ENCODE measurements around the gene CNOT3. TPM values are rescaled to one million over a fixed set of nuclear protein-coding genes. Genes with fewer than 3 reads are reported as not detected.

CNOT3 gene
- total and polyA plus RNA-seq, 2 of the 13 experiments (the other 11 are each of a cell fraction or from before 2014, with no cell fraction given), result 4.3 to 5.8 TPM

DNA sequence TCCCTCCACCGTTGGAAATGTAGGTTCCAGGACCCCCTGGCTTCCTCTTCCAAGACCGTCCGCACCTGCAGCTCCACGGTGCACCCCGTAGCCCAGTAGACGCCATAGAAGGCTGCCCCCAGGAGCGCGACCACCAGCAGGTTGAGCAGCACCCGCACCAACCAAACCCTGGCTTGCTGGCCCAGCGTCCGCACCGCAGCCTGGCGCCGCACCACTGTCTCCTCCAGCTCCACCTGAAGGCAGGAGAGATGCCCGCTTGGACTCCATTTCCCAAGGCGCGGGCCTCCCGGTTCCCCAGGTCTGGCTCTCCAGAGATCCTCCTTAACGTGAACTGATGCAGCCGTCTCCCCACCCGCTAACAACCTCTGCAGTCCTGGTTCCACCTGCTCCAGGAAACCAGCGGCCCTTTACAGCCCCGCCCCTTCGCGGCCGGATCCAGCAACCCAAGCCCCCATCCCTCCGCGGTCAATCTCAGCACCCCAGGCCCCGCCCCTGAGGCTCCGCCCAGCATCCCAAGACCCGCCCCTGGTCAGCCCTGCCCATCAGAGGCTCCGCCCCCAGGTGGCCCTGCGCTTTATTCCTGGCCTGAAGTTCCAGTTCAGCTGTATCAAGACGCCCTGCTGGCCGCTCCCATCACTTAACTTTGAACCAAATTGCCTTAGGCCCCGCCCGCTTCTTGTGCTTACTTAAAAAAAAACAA is 27.0 kb downstream of the CNOT3 start:
- no peak for ATAC-seq
- H3K27me3 ChIP-seq (ENCODE audit: control insufficient read depth in 1 of 2, insufficient read depth in 2 of 2, low read length in 2 of 2), result no peaks in the 10 kb centered on the region; a peak in 1 of 5 replicates
- no peak for FAIRE-seq
- DNase-seq (ENCODE audit: low spot score), result no peak
- no TSS peak for BruUV-seq (replicated peaks)
- intact Hi-C loops (cut with micrococcal nuclease; ENCODE audit: unreplicated experiment), result no loop called here
- no peak overlapping the region for H3K4me2 ChIP-seq (ENCODE audit: low read depth, low read length)
- H3K4me3 ChIP-seq (replicated peaks in 1 of 3; ENCODE audit: insufficient read depth in 1 of 3, low read depth in 2 of 3, low read length in 3 of 3), result no peak overlapping the region
- CTCF ChIA-PET (ENCODE audit: low intra/inter-chr PET ratio, low total read pairs), result no interaction called here
- TF ChIP-seq AGO2 (optimal IDR thresholded peaks at IDR 0.05; ENCODE audit: low read depth, low read length) (peak; percentile 28), ZBTB33 (CRISPR knock-in tag; IDR thresholded peaks at IDR 0.05) (peak; percentile 67; the same call in 1 of the 2 replicates), ELF4 (CRISPR knock-in tag; IDR thresholded peaks at IDR 0.05; ENCODE audit: borderline replicate concordance) (no peak), ZNF44 (CRISPR knock-in tag; IDR thresholded peaks at IDR 0.05) (no peak)
- WGBS (ENCODE audit: low lambda C conversion rate), result 87% methylated on average over 37 of the region's 37 CpGs
- POLR2A ChIA-PET, result no interaction called here
- no peak overlapping the region for H3K27ac ChIP-seq (ENCODE audit: extremely low read length, insufficient read depth, low read length)
- no peaks in the 10 kb centered on the region for H4K20me1 ChIP-seq (ENCODE audit: insufficient read depth, low read length)
- H3K79me2 ChIP-seq (ENCODE audit: insufficient read depth, low read length), result peaks cover 3% of the 10 kb centered on the region
- H3K9me3 ChIP-seq (ENCODE audit: low read length), result no peaks in the 10 kb centered on the region
- 0 out of 2 replicates have a peak, but pooled peaks cover 5% of the 10 kb centered on the region for H3K4me1 ChIP-seq (ENCODE audit: insufficient read depth, low read length)
- H3K36me3 ChIP-seq (replicated peaks in 1 of 2; ENCODE audit: control insufficient read depth in 1 of 2, insufficient read depth in 2 of 2, low read length in 2 of 2), result no peaks in the 10 kb centered on the region
- in situ Hi-C loops (cut with HindIII; ENCODE audit: extremely low pct_ligation_motif_present, low pct_unique_long_range_greater_than_20kb), result no loop called here
- H2AFZ ChIP-seq (ENCODE audit: low read length), result no peak overlapping the region
- H3K9ac ChIP-seq (ENCODE audit: insufficient read depth, low read depth, low read length), result no peak overlapping the region

DNA sequence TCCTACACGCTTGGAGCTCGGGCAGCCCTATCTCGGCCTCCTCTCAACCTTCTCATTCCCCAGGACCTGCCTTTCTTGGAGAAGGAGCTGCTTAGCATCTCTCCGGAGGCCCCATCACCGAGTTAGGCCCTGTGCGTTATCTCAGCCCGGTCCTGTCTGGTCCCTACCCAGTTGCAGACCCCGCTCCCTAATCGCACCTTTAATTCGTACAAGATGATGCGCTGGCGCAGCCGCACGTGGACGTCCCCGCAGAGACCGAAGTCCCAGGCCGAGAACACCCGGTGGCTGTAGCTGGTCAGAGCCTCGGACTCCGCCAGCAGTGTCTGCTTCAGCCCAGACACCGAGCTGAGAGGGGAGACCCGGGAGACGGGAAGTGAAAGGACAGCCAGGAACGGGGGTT is 27.7 kb downstream of the CNOT3 start:
- H3K79me2 ChIP-seq (ENCODE audit: insufficient read depth, low read length), result peaks cover 3% of the 10 kb centered on the region
- POLR2A ChIA-PET, result interaction anchor here (1.9 kb wide), 1 partner anchor 24 kb away, joined by 4 read pairs; the partner anchor contains the start of gene MBOAT7
- H3K4me1 ChIP-seq (ENCODE audit: insufficient read depth, low read length), result 0 out of 2 replicates have a peak, but pooled peaks cover 5% of the 10 kb centered on the region
- no peaks in the 10 kb centered on the region for H4K20me1 ChIP-seq (ENCODE audit: insufficient read depth, low read length)
- intact Hi-C loops (cut with micrococcal nuclease; ENCODE audit: unreplicated experiment), result no loop called here
- no peak overlapping the region for H3K4me2 ChIP-seq (ENCODE audit: low read depth, low read length)
- CTCF ChIA-PET (ENCODE audit: low intra/inter-chr PET ratio, low total read pairs), result no interaction called here
- FAIRE-seq (no peak), DNase-seq (ENCODE audit: low spot score) (no peak), ATAC-seq (no peak)
- no peaks in the 10 kb centered on the region; a peak in 1 of 5 replicates for H3K27me3 ChIP-seq (ENCODE audit: control insufficient read depth in 1 of 2, insufficient read depth in 2 of 2, low read length in 2 of 2)
- no peaks in the 10 kb centered on the region for H3K36me3 ChIP-seq (replicated peaks in 1 of 2; ENCODE audit: control insufficient read depth in 1 of 2, insufficient read depth in 2 of 2, low read length in 2 of 2)
- in situ Hi-C loops (cut with HindIII; ENCODE audit: extremely low pct_ligation_motif_present, low pct_unique_long_range_greater_than_20kb), result no loop called here
- no peak overlapping the region for H3K4me3 ChIP-seq (replicated peaks in 1 of 3; ENCODE audit: insufficient read depth in 1 of 3, low read depth in 2 of 3, low read length in 3 of 3)
- H3K9ac ChIP-seq (ENCODE audit: insufficient read depth, low read depth, low read length), result no peak overlapping the region
- 79% methylated on average over 25 of the region's 25 CpGs for WGBS (ENCODE audit: low lambda C conversion rate)
- H2AFZ ChIP-seq (ENCODE audit: low read length), result no peak overlapping the region
- H3K9me3 ChIP-seq (ENCODE audit: low read length), result no peaks in the 10 kb centered on the region
- H3K27ac ChIP-seq (ENCODE audit: extremely low read length, insufficient read depth, low read length), result no peak overlapping the region
- BruUV-seq (replicated peaks), result no TSS peak
- TF ChIP-seq ZNF790 (CRISPR knock-in tag; IDR thresholded peaks at IDR 0.05; ENCODE audit: borderline replicate concordance), result no peak
- TF ChIP-seq, protein P1, sequence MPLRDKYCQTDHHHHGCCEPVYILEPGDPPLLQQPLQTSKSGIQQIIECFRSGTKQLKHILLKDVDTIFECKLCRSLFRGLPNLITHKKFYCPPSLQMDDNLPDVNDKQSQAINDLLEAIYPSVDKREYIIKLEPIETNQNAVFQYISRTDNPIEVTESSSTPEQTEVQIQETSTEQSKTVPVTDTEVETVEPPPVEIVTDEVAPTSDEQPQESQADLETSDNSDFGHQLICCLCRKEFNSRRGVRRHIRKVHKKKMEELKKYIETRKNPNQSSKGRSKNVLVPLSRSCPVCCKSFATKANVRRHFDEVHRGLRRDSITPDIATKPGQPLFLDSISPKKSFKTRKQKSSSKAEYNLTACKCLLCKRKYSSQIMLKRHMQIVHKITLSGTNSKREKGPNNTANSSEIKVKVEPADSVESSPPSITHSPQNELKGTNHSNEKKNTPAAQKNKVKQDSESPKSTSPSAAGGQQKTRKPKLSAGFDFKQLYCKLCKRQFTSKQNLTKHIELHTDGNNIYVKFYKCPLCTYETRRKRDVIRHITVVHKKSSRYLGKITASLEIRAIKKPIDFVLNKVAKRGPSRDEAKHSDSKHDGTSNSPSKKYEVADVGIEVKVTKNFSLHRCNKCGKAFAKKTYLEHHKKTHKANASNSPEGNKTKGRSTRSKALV (CRISPR knock-in tag; IDR thresholded peaks at IDR 0.05), result no peak
- TF ChIP-seq HOXA3 (CRISPR knock-in tag; IDR thresholded peaks at IDR 0.05), result 0 out of 2 replicates have a peak, but pooled peaks have one; percentile 13
- no peak for TF ChIP-seq MAX (IDR thresholded peaks at IDR 0.05)
- no peak for TF ChIP-seq SYNCRIP (IDR thresholded peaks at IDR 0.05; ENCODE audit: insufficient read depth, low read depth, low read length)
- no peak for TF ChIP-seq NCOA1 (CRISPR knock-in tag; IDR thresholded peaks at IDR 0.05)
- TF ChIP-seq, protein P2, sequence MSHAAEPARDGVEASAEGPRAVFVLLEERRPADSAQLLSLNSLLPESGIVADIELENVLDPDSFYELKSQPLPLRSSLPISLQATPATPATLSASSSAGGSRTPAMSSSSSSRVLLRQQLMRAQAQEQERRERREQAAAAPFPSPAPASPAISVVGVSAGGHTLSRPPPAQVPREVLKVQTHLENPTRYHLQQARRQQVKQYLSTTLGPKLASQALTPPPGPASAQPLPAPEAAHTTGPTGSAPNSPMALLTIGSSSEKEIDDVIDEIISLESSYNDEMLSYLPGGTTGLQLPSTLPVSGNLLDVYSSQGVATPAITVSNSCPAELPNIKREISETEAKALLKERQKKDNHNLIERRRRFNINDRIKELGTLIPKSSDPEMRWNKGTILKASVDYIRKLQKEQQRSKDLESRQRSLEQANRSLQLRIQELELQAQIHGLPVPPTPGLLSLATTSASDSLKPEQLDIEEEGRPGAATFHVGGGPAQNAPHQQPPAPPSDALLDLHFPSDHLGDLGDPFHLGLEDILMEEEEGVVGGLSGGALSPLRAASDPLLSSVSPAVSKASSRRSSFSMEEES (CRISPR knock-in tag; IDR thresholded peaks at IDR 0.05), result no peak
- no peak for TF ChIP-seq BRCA1 (CRISPR knock-in tag; IDR thresholded peaks at IDR 0.05)
- no peak for TF ChIP-seq EZH2 (conservative IDR thresholded peaks at IDR 0.05; ENCODE audit: low read depth, low read length)

All from HepG2 (cell line).